ENCODE results near the gene PCSK4. TPM values are rescaled to one million over a fixed set of nuclear protein-coding genes. Genes with fewer than 3 reads are reported as not detected.

Gene PCSK4
- total RNA-seq, result 3.8 TPM

DNA sequence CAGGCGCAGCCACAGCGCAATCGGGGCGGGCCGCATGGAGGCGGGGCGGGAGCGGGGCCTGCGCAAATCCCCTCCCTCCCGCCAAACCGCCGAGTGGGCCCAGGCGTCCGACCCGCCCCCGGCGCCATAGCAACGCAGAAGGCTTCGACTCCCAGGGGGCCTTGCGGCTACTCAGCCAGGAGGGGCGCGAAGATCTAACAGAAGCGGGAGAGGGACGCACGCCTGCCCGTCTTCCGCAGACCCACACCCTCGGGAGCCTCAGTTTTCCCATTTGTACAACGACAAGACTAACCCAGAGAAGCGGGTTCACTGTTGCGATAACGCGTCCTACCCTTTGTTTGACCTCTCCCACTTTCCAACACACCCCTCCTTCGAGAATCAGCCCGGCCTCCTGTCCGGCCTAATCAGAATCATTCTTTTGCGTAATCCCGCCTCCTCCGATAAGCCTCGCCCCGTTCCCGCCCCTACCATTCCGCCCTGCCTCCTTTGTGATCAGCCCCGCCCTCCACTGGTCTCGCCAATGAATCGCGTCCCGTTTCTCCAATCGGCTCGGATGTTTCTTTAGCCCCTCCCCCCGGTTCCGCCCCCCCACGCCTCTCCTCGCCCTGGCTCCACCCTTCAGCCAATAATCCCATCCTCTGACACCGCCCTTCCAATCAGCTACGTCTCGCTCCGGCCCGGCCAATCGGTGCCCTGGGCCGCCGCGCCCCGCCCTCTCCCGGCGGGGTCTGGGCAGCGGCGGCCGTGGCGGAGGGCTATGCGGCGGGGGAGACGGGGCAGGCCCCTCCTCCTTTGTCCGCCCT lies at the start of gene PCSK4:
TSS of gene PCSK4 (minus strand) at position 40 of the 803 bp plus-strand sequence. CDS start at position 36, 4 bp downstream.

GRCh38 chr19:1523412-1524286 lies 33.5 kb upstream of the PCSK4 start, which contains the start of gene PLK5:
PLK5 (plus strand) TSS chr19:1524077; CDS start chr19:1526997, 2,920 bp downstream.

DNA sequence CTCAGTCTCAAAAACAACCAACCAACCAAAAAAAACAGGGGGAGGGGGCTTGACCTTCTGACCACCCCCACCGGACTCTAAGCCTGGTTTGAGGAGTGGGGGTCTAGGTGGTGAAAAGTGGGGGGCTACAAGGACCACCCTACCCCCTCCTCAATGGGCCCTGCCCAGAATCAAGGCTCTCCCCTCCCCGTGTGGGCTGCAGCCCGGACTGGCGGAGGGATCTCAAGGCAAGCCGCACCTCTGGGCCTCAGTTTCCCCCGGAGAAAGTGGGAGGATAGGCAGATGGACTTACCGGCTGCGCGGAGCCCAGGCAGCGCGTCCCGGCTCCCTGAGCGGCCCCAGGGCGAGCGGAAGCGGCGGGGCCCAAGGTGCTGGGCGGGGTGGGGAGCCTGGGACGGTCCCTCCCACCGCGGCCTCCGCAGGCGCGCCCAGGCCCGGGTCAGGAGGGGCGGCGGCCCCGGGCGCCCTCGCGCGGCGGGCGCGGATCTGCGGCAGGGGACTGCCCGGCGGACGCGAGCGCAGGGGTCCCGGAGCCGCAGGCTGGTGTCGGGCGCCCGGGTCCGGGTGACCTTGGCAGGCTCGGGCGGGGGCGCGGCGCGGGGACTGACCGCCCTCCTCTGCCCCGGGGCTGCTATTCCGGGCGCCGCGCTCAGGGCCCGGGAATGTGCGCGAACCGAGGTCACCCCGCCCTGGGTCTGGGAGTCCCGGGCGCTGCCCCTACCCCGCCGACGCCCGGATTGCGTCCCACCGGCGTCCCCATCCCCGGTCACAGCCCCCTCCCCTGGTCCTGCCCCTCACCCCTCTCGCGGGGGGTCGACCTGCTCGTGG lies 22.7 kb upstream of the PCSK4 start, which contains the start of gene ADAMTSL5:
TSS of gene ADAMTSL5 (minus strand) at position 349 of the 828 bp plus-strand sequence. CDS start 2,076 bp downstream, outside the sequence.

DNA sequence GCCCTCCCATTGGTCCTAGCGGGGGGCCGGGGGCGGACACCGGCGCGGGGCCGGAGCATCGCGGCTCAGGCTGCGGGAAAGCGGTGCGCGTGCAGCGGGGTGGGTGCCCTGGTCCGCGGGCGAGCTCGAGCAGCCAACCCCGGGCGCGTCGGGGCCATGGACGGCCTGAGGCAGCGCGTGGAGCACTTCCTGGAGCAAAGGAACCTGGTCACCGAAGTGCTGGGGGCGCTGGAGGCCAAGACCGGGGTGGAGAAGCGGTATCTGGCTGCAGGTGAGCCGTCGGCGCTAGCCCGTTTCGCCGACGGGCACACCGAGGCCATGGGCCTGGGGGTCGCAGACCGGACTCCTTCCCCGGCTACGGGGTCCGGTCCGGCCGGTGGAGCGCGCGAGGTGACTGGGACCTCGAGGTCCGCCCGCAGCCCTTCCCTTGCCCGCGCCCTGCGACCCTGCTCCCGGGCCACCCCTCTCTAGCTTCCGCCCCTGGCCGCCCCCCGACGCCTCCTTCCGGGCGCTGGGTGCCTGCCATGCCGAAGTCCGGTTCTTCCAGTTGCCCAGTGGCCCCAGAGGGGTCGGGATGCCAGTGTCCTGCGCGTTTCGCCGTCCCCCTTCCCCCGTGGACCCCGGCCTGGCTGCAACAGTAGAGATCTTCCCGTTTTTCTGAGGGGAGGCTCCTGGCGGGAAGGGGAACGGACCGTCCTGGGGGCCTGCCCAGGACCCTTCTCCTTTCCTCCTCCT lies 1.1 kb upstream of the PCSK4 start, which contains the start of gene REEP6:
TSS of gene REEP6 (plus strand) at position 68 of the 735 bp plus-strand sequence. CDS start at position 157, 89 bp downstream.

DNA sequence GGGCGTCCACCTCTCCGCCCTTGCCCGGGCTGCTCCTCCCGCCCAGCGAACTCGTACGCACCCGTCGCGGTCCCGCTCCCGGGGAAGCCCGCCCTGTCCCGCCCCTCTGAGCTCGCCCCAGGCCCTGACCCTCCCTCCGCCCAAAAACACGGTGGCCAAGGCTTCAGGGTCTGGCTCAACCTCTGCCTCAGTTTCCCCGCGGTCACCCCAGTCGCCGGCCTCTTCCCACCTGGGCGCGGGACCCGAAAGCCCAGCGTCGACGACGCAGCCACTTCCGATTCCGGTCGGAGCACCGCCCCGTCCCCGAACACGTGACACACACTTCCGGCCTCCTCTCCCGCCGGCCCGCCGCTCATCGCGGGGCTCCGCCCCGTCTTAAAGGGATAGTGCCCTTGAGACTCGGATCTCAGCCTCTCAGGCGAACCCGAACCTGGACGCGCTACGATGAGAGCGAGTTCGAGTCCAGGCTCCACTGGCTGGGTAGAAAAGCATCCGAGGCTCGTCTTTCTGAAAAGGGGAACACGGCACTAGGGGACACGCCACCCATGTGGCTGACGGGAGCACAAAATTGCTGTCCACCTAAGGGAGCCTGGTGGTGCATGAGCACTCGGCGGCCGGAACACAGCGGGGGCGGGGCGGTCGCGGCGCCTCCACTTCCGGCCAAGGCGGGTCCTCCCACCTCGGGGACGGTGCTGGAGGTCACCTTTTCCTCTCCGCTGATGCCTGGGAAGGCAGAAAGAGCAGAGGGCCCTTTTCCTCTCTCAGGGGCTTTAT lies 11.0 kb downstream of the PCSK4 start, which contains the start of gene C19orf25:
TSS of gene C19orf25 (minus strand) at position 282 of the 774 bp plus-strand sequence. CDS start 312 bp downstream, outside the sequence.

DNA sequence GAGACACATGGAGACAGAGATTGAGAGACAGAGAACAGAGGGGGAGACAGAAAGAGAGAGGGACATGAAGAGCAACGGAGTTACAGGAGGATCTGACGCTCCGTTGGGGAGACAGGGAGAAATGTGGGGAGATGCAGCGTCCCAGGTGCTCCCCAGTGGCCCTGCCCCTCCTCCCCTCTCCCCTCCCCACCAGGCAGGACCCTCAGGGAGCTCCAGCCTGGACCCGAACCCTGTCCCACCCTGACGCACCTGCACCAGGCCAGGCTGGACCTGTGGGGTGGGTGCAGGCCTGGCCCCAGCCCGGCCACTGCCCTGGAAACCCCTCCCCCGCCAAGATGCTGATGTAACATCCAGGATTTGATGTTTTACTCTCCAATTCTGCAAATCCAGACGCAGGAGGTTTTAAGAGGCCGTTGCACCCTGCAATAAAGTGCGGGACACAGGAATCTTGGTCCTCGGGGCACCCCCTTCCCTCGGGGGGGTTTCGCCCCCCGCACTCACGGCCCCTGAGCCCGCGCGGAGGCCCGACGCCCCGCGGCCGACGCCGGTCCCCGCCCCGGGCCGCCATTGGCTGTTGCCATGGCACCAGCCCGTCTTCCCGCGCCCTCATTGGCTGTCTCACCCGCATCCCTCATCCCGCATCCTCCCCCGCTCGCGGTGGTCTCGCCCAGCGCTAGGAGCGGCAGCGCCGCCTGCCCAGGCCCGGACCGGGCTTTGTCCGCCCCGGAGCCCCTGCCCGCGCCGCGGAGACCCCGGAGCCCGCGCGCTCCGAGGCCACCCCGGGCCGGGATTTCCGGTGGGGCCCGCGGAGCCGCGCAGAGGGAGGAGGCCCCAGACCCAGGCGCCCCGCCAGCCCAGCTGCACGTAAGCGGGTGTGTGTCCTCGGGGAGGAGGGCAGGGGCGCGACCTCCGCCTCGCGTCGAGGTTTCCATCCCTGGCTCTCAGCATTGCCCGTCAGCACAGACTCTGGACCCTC lies 40.4 kb downstream of the PCSK4 start, which contains the start of gene APC2:
TSS of gene APC2 (plus strand) at position 655 of the 976 bp plus-strand sequence. CDS start 2,881 bp downstream, outside the sequence.

GRCh38 chr19:1438035-1438932 lies 51.9 kb downstream of the PCSK4 start, which contains the start of gene RPS15:
RPS15 (plus strand) TSS chr19:1438396; CDS start chr19:1438426, 30 bp downstream.

Other genes starting within 250 kb of the PCSK4 start
- 15.7 TPM for gene ATP5F1D, start 248.6 kb downstream of the PCSK4 start, total RNA-seq
- gene MIDN, start 241.8 kb downstream of the PCSK4 start, total RNA-seq, result 24.4 TPM
- gene CIRBP, start 221.0 kb downstream of the PCSK4 start, total RNA-seq, result 380 TPM
- gene FAM174C, start 214.8 kb downstream of the PCSK4 start, total RNA-seq, result 8.1 TPM
- 7.5 TPM for gene EFNA2, start 204.5 kb downstream of the PCSK4 start, total RNA-seq
- gene NDUFS7, start 106.4 kb downstream of the PCSK4 start, total RNA-seq, result 36.6 TPM
- 15.0 TPM for gene GAMT, start 88.8 kb downstream of the PCSK4 start, total RNA-seq
- gene DAZAP1, start 82.8 kb downstream of the PCSK4 start, total RNA-seq, result 40.1 TPM
- 535 TPM for gene RPS15, start 52.0 kb downstream of the PCSK4 start, total RNA-seq
- gene APC2, start 40.2 kb downstream of the PCSK4 start, total RNA-seq, result 276 TPM
- gene C19orf25, start 11.1 kb downstream of the PCSK4 start, total RNA-seq, result 24.1 TPM
- 2.2 TPM for gene REEP6, start 831 bp upstream of the PCSK4 start, total RNA-seq
- gene ADAMTSL5, start 22.7 kb upstream of the PCSK4 start, total RNA-seq, result not detected
- gene PLK5, start 33.7 kb upstream of the PCSK4 start, total RNA-seq, result 0.31 TPM
- gene MEX3D, start 78.0 kb upstream of the PCSK4 start, total RNA-seq, result 44.8 TPM
- 67.6 TPM for gene MBD3, start 102.5 kb upstream of the PCSK4 start, total RNA-seq
- gene UQCR11, start 115.1 kb upstream of the PCSK4 start, total RNA-seq, result 52.0 TPM
- 33.8 TPM for gene TCF3, start 162.3 kb upstream of the PCSK4 start, total RNA-seq

Data from parietal lobe (tissue), 1 donor.